WTC11 (cell line): Measurements from ENCODE around the gene RNU1-3.
"Not testable (repeated sequence)": the region's sequence is repeated elsewhere in the genome, so short reads cannot be mapped to it uniquely, and the experiment has no call there.

Experiments used
- CREB1 ChIP-seq: sonication (generic); formaldehyde crosslinking; IDR thresholded peaks from 2 replicates; pipeline ENCODE4 v1.8.0; 2023; ENCODE audit warnings: mild to moderate bottlenecking, missing genetic modification reagents
- ESRRA ChIP-seq: sonication (generic); formaldehyde crosslinking; IDR thresholded peaks from 2 replicates; pipeline ENCODE4 v1.8.1; 2022; ENCODE audit warnings: mild to moderate bottlenecking, missing genetic modification reagents, borderline replicate concordance
- FOXK1 ChIP-seq: sonication (generic); formaldehyde crosslinking; IDR thresholded peaks from 2 replicates; pipeline ENCODE4 v1.8.0; 2022; ENCODE audit warnings: mild to moderate bottlenecking, moderate library complexity, missing genetic modification reagents
- GABPB1 ChIP-seq: sonication (generic); formaldehyde crosslinking; IDR thresholded peaks from 2 replicates; pipeline ENCODE4 v1.8.1; 2023; ENCODE audit warnings: mild to moderate bottlenecking, missing genetic modification reagents
- NFE2L1 ChIP-seq: sonication (generic); formaldehyde crosslinking; IDR thresholded peaks from 2 replicates; pipeline ENCODE4 v1.8.1; 2023; ENCODE audit warnings: missing genetic modification reagents
- PREB ChIP-seq: sonication (generic); formaldehyde crosslinking; IDR thresholded peaks from 2 replicates; pipeline ENCODE4 v1.8.1; 2022; ENCODE audit warnings: mild to moderate bottlenecking, missing genetic modification reagents, moderate library complexity, borderline replicate concordance
- SMAD3 ChIP-seq: sonication (generic); formaldehyde crosslinking; IDR thresholded peaks from 2 replicates; pipeline ENCODE4 v1.8.0; 2022; ENCODE audit warnings: missing genetic modification reagents, mild to moderate bottlenecking, borderline replicate concordance
- SP1 ChIP-seq: sonication (generic); formaldehyde crosslinking; conservative IDR thresholded peaks from 2 replicates; pipeline ENCODE4 v1.8.1; 2022; ENCODE audit warnings: missing genetic modification reagents
- TP53 ChIP-seq: sonication (generic); formaldehyde crosslinking; IDR thresholded peaks from 2 replicates; pipeline ENCODE4 v1.8.1; 2023; ENCODE audit warnings: mild to moderate bottlenecking, missing genetic modification reagents
- USF1 ChIP-seq: sonication (generic); formaldehyde crosslinking; IDR thresholded peaks from 2 replicates; pipeline ENCODE4 v1.8.0; 2022; ENCODE audit warnings: mild to moderate bottlenecking, missing genetic modification reagents
- ZNF281 ChIP-seq: sonication (generic); formaldehyde crosslinking; IDR thresholded peaks from 2 replicates; pipeline ENCODE4 v1.8.0; 2023; ENCODE audit warnings: mild to moderate bottlenecking, missing genetic modification reagents
- TF ChIP-seq, protein P1 (sequence below): fragments of 200-600 bp; IDR thresholded peaks from 2 replicates; pipeline ENCODE4 v1.8.0; 2022; ENCODE audit warnings: antibody characterized with exemption
- TF ChIP-seq, protein P2 (sequence below): sonication (generic); formaldehyde crosslinking; IDR thresholded peaks from 2 replicates; pipeline ENCODE4 v1.8.0; 2022; ENCODE audit warnings: mild to moderate bottlenecking, missing genetic modification reagents

GRCh38 chr1:16633540-16634282, 33.0 kb downstream of the RNU1-3 start:
- TF ChIP-seq, protein P1, sequence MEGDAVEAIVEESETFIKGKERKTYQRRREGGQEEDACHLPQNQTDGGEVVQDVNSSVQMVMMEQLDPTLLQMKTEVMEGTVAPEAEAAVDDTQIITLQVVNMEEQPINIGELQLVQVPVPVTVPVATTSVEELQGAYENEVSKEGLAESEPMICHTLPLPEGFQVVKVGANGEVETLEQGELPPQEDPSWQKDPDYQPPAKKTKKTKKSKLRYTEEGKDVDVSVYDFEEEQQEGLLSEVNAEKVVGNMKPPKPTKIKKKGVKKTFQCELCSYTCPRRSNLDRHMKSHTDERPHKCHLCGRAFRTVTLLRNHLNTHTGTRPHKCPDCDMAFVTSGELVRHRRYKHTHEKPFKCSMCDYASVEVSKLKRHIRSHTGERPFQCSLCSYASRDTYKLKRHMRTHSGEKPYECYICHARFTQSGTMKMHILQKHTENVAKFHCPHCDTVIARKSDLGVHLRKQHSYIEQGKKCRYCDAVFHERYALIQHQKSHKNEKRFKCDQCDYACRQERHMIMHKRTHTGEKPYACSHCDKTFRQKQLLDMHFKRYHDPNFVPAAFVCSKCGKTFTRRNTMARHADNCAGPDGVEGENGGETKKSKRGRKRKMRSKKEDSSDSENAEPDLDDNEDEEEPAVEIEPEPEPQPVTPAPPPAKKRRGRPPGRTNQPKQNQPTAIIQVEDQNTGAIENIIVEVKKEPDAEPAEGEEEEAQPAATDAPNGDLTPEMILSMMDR: not testable (repeated sequence)
- not testable (repeated sequence) for TF ChIP-seq TP53 (CRISPR knock-in tag); GABPB1 (CRISPR knock-in tag); NFE2L1 (CRISPR knock-in tag); FOXK1 (CRISPR knock-in tag); SMAD3 (CRISPR knock-in tag); ESRRA; USF1 (CRISPR knock-in tag); SP1 (CRISPR knock-in tag); CREB1; ZNF281 (CRISPR knock-in tag); PREB
- TF ChIP-seq, protein P2, sequence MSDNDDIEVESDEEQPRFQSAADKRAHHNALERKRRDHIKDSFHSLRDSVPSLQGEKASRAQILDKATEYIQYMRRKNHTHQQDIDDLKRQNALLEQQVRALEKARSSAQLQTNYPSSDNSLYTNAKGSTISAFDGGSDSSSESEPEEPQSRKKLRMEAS (CRISPR knock-in tag): not testable (repeated sequence)
